Activated naive CD4-positive, alpha-beta T cell treated with anti-CD3 and anti-CD28 coated beads, Interleukin-2, amount 50 U/mL, for 24 hours (primary cell): ENCODE measurements around the gene POLR2F.

ENCODE experiments used
- H3K27ac Mint-ChIP-seq: one replicate; pipeline ENCODE4 v1.8.0; 2021; ENCODE audit warnings: mild to moderate bottlenecking, mixed read lengths
- H3K27me3 Mint-ChIP-seq: one replicate; pipeline ENCODE4 v1.8.0; 2021; ENCODE audit warnings: mixed read lengths
- H3K36me3 Mint-ChIP-seq: one replicate; pipeline ENCODE4 v1.8.0; 2021; ENCODE audit warnings: mixed read lengths
- H3K4me1 Mint-ChIP-seq: one replicate; pipeline ENCODE4 v1.8.0; 2021; ENCODE audit warnings: mixed read lengths
- H3K4me3 Mint-ChIP-seq: one replicate; pipeline ENCODE4 v1.8.0; 2021; ENCODE audit warnings: mild to moderate bottlenecking, mixed read lengths
- H3K9me3 Mint-ChIP-seq: one replicate; pipeline ENCODE4 v1.8.0; 2021; ENCODE audit warnings: mixed read lengths

POLR2F gene

DNA sequence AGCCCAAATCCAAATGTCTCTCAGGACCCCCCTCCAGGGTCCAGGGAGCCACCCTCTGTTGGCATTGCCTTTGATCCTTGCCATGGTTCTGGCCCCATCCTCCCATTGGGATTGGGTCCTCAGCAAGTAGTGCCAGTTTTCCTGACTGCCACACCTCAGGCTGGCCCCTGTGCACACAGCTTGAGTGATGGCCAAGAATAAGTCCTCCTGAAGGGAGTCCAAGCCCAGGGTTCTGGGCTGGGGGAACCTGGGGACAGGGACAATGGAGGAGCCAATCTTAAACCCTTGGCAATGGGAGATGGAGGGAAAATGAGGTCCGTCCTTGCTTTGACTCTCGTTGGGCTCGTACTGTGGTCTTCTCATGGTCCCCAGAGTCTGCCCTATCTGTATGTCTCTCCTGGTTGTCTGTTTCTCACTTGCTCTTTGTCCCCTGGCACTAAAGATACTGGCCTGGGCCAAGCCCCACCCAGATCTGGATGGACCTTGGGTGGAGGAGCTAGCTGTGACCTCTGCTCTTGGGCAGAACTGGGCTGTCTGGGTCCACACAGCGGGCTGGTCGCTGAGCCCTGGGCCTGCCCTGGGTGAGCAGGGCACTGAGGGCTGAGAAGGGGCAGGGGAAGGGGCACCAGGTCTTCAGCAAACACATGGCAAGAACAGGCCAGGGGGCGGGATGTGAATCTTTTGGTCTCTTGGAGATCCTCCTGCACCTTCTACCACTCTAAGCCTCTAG lies 27.9 kb downstream of the POLR2F start:
- H3K27me3 Mint-ChIP-seq: no peaks in the 10 kb centered on the region
- no peaks in the 10 kb centered on the region for H3K36me3 Mint-ChIP-seq
- no peak overlapping the region for H3K27ac Mint-ChIP-seq
- H3K9me3 Mint-ChIP-seq: no peaks in the 10 kb centered on the region
- H3K4me3 Mint-ChIP-seq: no peak overlapping the region
- no peaks in the 10 kb centered on the region for H3K4me1 Mint-ChIP-seq

DNA sequence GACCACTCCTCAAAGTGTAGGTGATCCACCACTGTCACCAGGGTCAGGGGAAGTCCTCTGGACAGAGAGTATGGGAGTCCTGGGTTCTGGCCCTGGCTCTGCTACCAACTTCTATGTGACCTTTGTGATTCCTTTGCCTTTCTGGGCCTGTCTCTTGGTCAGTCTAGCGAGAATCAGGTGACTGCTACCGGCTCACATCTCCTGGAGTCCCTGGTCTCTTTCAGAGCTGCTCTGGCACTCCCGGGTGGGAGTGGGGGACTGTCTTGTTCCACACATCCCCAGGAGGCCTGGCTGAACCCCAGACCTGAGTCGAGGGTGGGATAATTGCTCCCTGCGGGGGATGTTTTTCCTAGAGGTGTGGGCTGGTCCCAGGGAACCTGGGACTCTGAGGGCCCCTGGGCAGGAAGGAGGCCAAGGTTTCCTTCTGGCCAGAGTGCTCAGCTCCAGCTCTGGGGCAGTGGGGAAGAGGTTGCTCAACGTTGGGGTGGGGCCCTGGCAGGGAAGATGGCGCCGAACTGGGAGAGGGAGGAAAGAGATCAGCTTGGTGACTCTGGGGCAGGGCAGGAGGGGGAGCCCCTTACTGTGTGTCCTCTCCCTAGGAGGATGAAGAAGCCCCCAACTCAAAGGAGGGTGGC lies 28.8 kb downstream of the POLR2F start:
- H3K36me3 Mint-ChIP-seq: no peaks in the 10 kb centered on the region
- H3K27me3 Mint-ChIP-seq: no peaks in the 10 kb centered on the region
- no peak overlapping the region for H3K4me3 Mint-ChIP-seq
- H3K9me3 Mint-ChIP-seq: no peaks in the 10 kb centered on the region
- H3K27ac Mint-ChIP-seq: no peak overlapping the region
- no peaks in the 10 kb centered on the region for H3K4me1 Mint-ChIP-seq

DNA sequence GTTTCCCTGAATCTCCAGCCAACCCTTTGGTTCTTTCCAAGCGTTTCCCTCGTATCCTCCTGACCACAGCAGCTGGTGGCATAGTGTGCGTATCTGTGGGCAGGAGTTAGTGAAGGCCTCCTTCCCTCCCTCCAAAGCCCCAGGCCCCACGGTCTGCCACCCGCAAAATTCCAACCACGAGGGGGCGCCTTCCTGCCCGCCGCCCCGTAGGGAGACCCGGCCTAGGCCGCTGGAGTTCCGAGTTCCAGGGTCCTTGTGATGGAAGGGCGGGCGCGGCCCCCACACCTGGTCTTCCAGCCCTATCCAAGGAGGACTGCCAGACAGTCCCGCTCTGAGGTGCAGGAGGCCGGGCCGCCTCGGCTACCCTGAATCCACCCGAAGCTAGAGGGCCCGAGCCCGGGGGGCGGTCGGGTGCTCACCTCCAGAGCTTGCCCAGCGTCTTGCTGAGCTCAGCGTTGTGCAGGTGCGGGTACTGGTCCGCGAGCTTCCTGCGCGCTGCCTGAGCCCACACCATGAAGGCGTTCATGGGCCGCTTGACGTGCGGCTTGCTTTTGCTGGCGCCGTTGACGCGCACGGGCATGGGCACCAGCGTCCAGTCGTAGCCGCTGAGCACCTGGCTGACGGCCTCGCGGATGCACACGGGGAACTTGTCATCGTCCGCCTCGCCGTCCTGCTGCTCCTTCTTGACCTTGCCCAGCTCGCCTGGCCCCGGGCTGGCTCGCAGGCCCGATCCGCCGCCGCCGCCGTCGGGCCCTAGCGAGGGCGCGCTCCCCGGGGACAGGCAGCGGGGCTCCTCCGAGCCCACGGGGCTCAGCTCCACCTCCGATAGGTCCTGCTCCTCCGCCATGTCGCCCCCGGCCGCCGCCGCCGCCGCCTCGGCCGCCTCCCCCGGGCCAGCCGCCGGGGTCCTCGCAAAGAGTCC lies 29.7 kb downstream of the POLR2F start:
- Mint-ChIP-seq H3K27me3 (no peaks in the 10 kb centered on the region), H3K4me1 (no peaks in the 10 kb centered on the region), H3K27ac (no peak overlapping the region), H3K9me3 (no peaks in the 10 kb centered on the region), H3K4me3 (no peak overlapping the region), H3K36me3 (no peaks in the 10 kb centered on the region)

GRCh38 chr22:37983860-37984791 lies 30.6 kb downstream of the POLR2F start, which contains the start of gene SOX10:
Gene SOX10, minus strand, starts transcription at chr22:37984555. Its CDS starts 771 bp downstream, at chr22:37983784.
- no peaks in the 10 kb centered on the region for H3K36me3 Mint-ChIP-seq
- H3K27ac Mint-ChIP-seq: no peak within 1 kb of the TSS
- H3K4me3 Mint-ChIP-seq: no peak within 1 kb of the TSS
- H3K9me3 Mint-ChIP-seq: no peaks in the 10 kb centered on the region
- H3K27me3 Mint-ChIP-seq: no peaks in the 10 kb centered on the region
- H3K4me1 Mint-ChIP-seq: no peaks in the 10 kb centered on the region

DNA sequence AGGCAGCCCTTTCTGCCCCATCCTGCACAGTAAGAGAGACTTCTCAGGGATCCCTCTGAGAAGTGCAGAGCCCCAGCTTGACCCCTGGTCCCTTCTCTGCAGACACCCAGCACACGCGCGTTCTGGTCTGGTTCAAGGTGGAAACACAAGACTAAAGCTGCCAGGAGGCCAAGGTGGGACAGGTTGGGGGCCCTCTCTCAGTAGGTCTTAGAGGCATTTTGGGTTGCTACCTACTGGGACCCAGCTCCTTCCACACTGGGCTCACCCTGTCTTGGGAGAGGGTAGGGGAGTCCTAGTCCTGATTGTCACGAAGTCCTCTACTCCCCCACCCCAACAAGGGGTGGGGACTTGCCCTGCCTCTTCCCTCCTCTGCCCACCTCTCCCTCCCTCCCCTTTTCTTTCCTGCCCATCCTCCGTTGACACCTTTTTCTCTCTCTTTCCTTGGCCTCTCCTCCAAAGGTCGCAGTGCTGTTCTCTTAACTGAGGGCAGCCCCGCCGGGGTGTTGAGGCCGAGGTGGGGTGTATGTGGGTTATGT lies 31.6 kb downstream of the POLR2F start:
- Mint-ChIP-seq H3K4me3 (no peak overlapping the region), H3K27ac (no peak overlapping the region), H3K9me3 (no peaks in the 10 kb centered on the region), H3K4me1 (no peaks in the 10 kb centered on the region), H3K36me3 (no peaks in the 10 kb centered on the region), H3K27me3 (no peaks in the 10 kb centered on the region)

DNA sequence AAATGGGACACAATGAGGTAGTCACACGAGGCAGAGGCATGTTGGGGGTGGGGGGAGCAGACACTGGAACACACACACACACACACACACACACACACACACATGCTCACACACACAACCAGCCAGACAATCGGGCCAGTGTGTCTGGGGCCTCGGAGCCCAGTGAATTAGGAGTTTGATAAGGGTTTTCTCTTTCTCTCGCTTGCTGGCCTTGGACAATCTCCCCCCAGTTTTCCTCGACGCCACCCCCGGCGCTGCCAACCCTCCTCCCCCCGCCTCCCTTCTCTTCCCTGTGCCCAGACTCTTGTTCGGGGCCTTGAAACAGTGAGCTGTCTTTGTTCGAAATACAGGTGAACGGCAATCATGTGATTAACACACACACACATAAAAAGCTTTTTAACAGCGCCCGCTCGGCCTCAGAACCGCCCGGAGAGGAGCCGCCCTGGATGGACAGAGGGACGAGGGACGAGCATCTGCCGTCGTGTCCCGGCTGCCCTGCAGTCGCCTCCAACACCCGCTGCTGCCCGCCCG lies 32.3 kb downstream of the POLR2F start:
- no peak overlapping the region for H3K4me3 Mint-ChIP-seq
- H3K27ac Mint-ChIP-seq: no peak overlapping the region
- no peaks in the 10 kb centered on the region for H3K9me3 Mint-ChIP-seq
- H3K27me3 Mint-ChIP-seq: no peaks in the 10 kb centered on the region
- no peaks in the 10 kb centered on the region for H3K36me3 Mint-ChIP-seq
- H3K4me1 Mint-ChIP-seq: no peaks in the 10 kb centered on the region

DNA sequence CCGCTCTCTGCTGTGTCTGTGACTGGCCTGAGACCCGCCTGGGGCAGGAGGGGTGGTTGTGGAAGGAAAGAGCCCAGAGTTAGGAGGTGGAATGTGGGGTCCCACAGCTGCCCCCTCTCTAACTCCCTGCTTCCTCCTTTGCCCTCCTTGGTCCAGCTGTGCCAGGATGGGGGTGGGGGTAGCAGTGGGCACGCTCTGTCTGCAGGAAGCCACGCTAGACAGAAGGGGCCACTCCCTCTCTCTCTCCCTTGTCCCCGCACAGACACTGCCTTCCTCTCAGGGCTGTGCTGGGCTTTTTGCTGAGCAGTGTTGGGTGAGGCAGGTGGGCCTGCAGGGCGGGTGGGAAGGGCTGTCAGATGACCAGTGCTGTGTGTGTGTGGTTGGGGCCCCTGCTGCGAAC lies 32.9 kb downstream of the POLR2F start:
- no peak overlapping the region for H3K27ac Mint-ChIP-seq
- H3K4me3 Mint-ChIP-seq: no peak overlapping the region
- H3K4me1 Mint-ChIP-seq: no peaks in the 10 kb centered on the region
- H3K36me3 Mint-ChIP-seq: no peaks in the 10 kb centered on the region
- no peaks in the 10 kb centered on the region for H3K9me3 Mint-ChIP-seq
- no peaks in the 10 kb centered on the region for H3K27me3 Mint-ChIP-seq

DNA sequence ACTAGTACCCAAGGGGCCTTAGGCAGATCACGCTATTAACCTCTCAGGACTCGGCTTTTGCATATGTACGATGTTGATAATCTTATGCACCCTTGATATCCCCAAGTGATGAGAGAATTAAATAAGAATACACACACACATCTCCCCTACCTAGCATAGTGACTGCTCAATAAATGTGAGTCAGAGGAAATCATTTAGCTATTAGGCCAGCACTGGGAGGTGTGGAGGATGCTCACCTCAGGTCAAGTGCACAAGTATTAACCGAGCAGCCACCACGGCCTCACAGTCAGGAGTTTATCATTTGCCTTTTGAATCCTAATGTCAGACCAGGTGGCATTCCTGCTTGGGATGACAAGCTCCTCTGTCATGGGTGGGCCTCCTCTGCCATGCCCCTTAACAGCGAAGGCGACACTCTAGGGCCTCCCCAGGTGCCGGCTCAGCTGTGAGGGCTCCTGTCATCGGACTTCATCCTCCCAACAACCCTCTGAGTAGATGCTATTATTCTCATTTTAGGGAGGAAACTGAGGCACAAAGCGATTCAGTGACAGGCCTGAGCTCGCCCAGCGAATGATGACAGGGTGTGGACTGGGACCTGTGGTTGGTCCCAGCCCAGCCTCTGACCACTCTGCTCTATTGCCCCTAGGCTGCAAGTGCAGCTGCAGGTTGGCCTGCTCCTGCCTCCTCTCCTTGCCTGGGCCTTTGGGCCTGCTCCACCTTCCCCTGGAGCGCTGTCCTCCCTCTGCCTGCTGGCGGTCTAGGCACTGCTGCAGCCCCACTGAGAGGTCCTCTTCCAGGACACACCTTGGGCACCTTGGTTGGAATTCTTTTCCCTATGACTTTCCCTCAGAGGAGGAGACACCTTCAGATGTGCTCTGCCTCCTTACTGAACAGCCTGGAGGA lies 35.9 kb downstream of the POLR2F start:
- no peaks in the 10 kb centered on the region for H3K9me3 Mint-ChIP-seq
- no peaks in the 10 kb centered on the region for H3K4me1 Mint-ChIP-seq
- no peaks in the 10 kb centered on the region for H3K27me3 Mint-ChIP-seq
- no peak overlapping the region for H3K27ac Mint-ChIP-seq
- H3K4me3 Mint-ChIP-seq: no peak overlapping the region
- no peaks in the 10 kb centered on the region for H3K36me3 Mint-ChIP-seq

- no peak overlapping the region for H3K27ac Mint-ChIP-seq
- no peaks in the 10 kb centered on the region for H3K27me3 Mint-ChIP-seq
- peaks cover 4% of the 10 kb centered on the region for H3K4me1 Mint-ChIP-seq
- no peaks in the 10 kb centered on the region for H3K9me3 Mint-ChIP-seq
- no peak overlapping the region for H3K4me3 Mint-ChIP-seq
- no peaks in the 10 kb centered on the region for H3K36me3 Mint-ChIP-seq
Measured at GRCh38 chr22:37990301-37990700, 36.8 kb downstream of the POLR2F start.

DNA sequence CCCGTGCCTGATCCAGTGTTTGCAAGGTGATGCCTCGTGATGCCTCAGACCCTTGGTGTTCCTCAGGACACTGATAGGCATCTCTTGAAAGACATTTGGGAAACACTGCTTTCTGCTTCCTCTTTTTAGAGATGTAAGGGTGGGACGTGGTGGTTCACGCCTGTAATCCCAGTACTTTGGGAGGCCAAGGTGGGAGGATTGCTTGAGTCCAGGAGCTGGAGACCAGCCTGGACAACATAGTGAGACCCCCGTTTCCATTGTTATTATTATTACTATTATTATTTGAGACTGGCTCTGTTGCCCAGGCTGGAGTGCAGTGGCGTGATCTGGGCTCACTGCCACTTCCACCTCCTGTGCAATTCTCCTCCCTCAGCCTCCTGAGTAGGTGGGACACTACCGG lies 37.4 kb downstream of the POLR2F start:
- H3K27ac Mint-ChIP-seq: no peak overlapping the region
- H3K4me3 Mint-ChIP-seq: no peak overlapping the region
- no peaks in the 10 kb centered on the region for H3K27me3 Mint-ChIP-seq
- H3K4me1 Mint-ChIP-seq: peaks cover 10% of the 10 kb centered on the region
- H3K9me3 Mint-ChIP-seq: no peaks in the 10 kb centered on the region
- H3K36me3 Mint-ChIP-seq: no peaks in the 10 kb centered on the region

DNA sequence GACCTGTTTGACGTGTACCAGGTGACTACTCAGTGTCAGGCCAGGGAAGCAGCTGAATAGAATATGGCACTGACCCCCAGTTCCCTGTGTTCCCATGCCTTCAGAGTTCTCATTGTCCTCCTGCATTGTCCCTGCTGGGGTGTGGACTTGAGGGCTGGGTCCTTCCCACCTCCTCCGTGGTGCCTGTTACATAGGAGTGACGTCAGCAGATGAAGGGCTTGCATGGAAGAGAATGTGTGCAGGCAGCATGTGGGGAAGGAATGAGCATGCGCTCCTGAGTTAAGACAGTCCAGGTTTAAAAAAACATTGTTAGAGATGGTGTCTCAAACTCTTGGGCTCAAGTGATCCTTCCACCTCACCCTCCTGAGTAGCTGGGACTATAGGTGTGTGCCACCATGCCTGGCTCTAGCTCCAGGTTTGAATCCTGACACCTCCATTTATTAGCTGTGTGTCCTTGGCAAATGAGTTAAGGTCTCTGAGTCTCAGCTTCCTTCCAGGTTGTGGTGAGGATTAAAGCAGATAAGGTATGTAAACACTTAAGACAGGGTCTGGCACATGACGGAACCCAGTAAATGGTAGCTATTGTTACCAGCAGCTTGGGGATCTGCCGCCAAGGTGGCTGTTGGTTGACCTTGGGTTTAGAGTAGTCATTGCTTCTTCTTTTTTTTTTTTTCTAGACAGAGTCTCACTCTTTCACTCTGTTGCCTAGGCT lies 38.4 kb downstream of the POLR2F start:
- no peaks in the 10 kb centered on the region for H3K36me3 Mint-ChIP-seq
- H3K27ac Mint-ChIP-seq: no peak overlapping the region
- H3K27me3 Mint-ChIP-seq: no peaks in the 10 kb centered on the region
- H3K9me3 Mint-ChIP-seq: no peaks in the 10 kb centered on the region
- H3K4me1 Mint-ChIP-seq: peaks cover 11% of the 10 kb centered on the region
- H3K4me3 Mint-ChIP-seq: no peak overlapping the region

- H3K36me3 Mint-ChIP-seq: no peaks in the 10 kb centered on the region
- peaks cover 11% of the 10 kb centered on the region for H3K4me1 Mint-ChIP-seq
- H3K27me3 Mint-ChIP-seq: no peaks in the 10 kb centered on the region
- H3K27ac Mint-ChIP-seq: no peak overlapping the region
- H3K9me3 Mint-ChIP-seq: no peaks in the 10 kb centered on the region
- no peak overlapping the region for H3K4me3 Mint-ChIP-seq
Measured at GRCh38 chr22:37994049-37994448, 40.5 kb downstream of the POLR2F start.

DNA sequence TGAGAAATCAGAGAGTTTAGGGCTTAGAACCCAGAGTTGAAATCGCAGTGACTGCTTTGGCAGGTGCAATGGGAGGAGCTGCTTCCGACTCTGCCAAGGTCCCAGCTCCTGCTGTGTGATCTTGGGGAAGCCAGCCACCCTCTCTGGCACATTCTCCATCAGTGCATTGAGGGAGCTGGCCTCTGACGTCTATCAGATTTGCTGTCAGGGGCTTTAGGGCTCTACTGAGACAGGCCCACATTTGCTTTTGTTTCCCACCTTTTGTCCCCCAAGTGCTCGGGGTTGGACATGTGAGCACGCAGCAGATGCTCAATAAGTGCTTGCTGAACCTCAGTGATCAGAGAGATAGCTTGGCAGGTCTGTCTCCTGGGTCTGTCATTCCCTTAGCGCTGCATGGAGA lies 41.5 kb downstream of the POLR2F start:
- Mint-ChIP-seq H3K36me3 (no peaks in the 10 kb centered on the region), H3K9me3 (no peaks in the 10 kb centered on the region), H3K27me3 (no peaks in the 10 kb centered on the region), H3K27ac (no peak overlapping the region), H3K4me3 (no peak overlapping the region), H3K4me1 (peaks cover 11% of the 10 kb centered on the region)
